HepG2 (cell line): ENCODE measurements around the gene PMVK. TPM values are rescaled to one million over a fixed set of nuclear protein-coding genes. Genes with fewer than 3 reads are reported as not detected.

Experiments used
- ATAC-seq: fragments of 200-7000 bp; cut with Tn5 transposase; 3 replicates; pipeline ENCODE4 v1.9.1; 2020; ENCODE audit warnings: mild to moderate bottlenecking, moderate library complexity
- BruUV-seq: library from RNA; stranded (reverse); fragments of 400-500 nt; replicated peaks from 2 replicates; lab custom pipeline; 2021; lab: Mats Ljungman, UMichigan
- CTCF ChIA-PET: fragments of 300-600 bp; formaldehyde crosslinking; extraction: SDS; loops from one replicate; lab custom pipeline; 2021; ENCODE audit warnings: low total read pairs, inconsistent platforms, low intra/inter-chr PET ratio; lab: Yijun Ruan, JAX
- POLR2A ChIA-PET: fragments of 350-600 bp; sonication (Branson Sonifier 250); formaldehyde crosslinking; loops from one replicate; lab custom pipeline; 2020; ENCODE audit warnings: antibody characterized with exemption, inconsistent platforms; lab: Yijun Ruan, JAX
- DNase-seq: peaks from one replicate; pipeline ENCODE4 v3.0.0-alpha.2; 2015; ENCODE audit warnings: low spot score
- FAIRE-seq: peaks from 3 replicates; lab custom pipeline; 2011; peaks lifted over from hg19 to GRCh38; lab: Jason Lieb, UNC
- H2AFZ ChIP-seq: one replicate; pipeline ENCODE4 v1.6.1; 2011; ENCODE audit warnings: low read length, inconsistent platforms
- H3K27ac ChIP-seq: fragments of 300-600 bp; 3 replicates; pipeline ENCODE4 v1.8.0; 2011; ENCODE audit warnings: mixed run types, mild to moderate bottlenecking, mixed read lengths, low read length, inconsistent platforms; ENCODE audit not compliant: insufficient read depth; ENCODE audit errors: extremely low read length
- H3K27me3 ChIP-seq, 2 experiments: fragments of 200-600 bp in 1 of 2; 2 replicates in 1 of 2; 3 replicates in 1 of 2; pipeline versions ENCODE4 v1.6.0 to v1.8.0; 2011; ENCODE audit warnings: low read length in 2 of 2, mild to moderate bottlenecking in 2 of 2, moderate library complexity in 2 of 2, inconsistent platforms in 1 of 2; ENCODE audit not compliant: insufficient read depth in 2 of 2, control insufficient read depth in 1 of 2
- H3K36me3 ChIP-seq, 2 experiments: fragments of 200-600 bp in 1 of 2; replicated peaks in 1 of 2; 2 replicates in 1 of 2; 3 replicates in 1 of 2; pipeline versions ENCODE4 v1.5.1 to v1.8.0; 2011; ENCODE audit warnings: low read length in 2 of 2, inconsistent platforms in 1 of 2; ENCODE audit not compliant: insufficient read depth in 2 of 2, control insufficient read depth in 1 of 2
- H3K4me1 ChIP-seq: 2 replicates; pipeline ENCODE4 v1.5.1; 2012; ENCODE audit warnings: low read length, inconsistent platforms; ENCODE audit not compliant: insufficient read depth
- H3K4me2 ChIP-seq: 2 replicates; pipeline ENCODE4 v1.6.0; 2011; ENCODE audit warnings: low read depth, low read length, inconsistent platforms
- H3K4me3 ChIP-seq, 3 experiments: fragments of 200-600 bp in 1 of 3; sonication (generic), shearing (Covaris generic) in 1 of 3; replicated peaks in 1 of 3; 2 replicates each; pipeline ENCODE4 v1.5.1; 2011 to 2016; ENCODE audit warnings: low read length in 3 of 3, inconsistent platforms in 2 of 3, low read depth in 2 of 3, mild to moderate bottlenecking in 2 of 3, control low read depth in 1 of 3, mixed read lengths in 1 of 3; ENCODE audit not compliant: insufficient read depth in 1 of 3
- H3K79me2 ChIP-seq: one replicate; pipeline ENCODE4 v1.6.1; 2011; ENCODE audit warnings: low read length, inconsistent platforms; ENCODE audit not compliant: insufficient read depth
- H3K9ac ChIP-seq: 2 replicates; pipeline ENCODE4 v1.6.0; 2011; ENCODE audit warnings: mild to moderate bottlenecking, low read depth, low read length, inconsistent platforms; ENCODE audit not compliant: insufficient read depth
- H3K9me3 ChIP-seq: 2 replicates; pipeline ENCODE4 v1.5.1; 2012; ENCODE audit warnings: mild to moderate bottlenecking, low read length
- H4K20me1 ChIP-seq: 2 replicates; pipeline ENCODE4 v1.6.0; 2011; ENCODE audit warnings: inconsistent platforms, mild to moderate bottlenecking, low read length, moderate library complexity; ENCODE audit not compliant: insufficient read depth
- ATAD3A ChIP-seq: sonication (generic); formaldehyde crosslinking; IDR thresholded peaks from 2 replicates; pipeline ENCODE4 v1.4.0; 2020; ENCODE audit warnings: missing genetic modification reagents
- CENPX ChIP-seq: sonication (generic); formaldehyde crosslinking; IDR thresholded peaks from 2 replicates; pipeline ENCODE4 v1.9.0; 2021; ENCODE audit warnings: mild to moderate bottlenecking, missing genetic modification reagents, moderate library complexity
- E2F5 ChIP-seq: sonication (generic); formaldehyde crosslinking; conservative IDR thresholded peaks from 2 replicates; pipeline ENCODE4 v1.4.0; 2020; ENCODE audit warnings: missing genetic modification reagents
- EED ChIP-seq: sonication (generic); formaldehyde crosslinking; IDR thresholded peaks from 2 replicates; pipeline ENCODE4 v1.5.0; 2020; ENCODE audit warnings: mild to moderate bottlenecking, missing genetic modification reagents
- GLI4 ChIP-seq: sonication (generic); formaldehyde crosslinking; IDR thresholded peaks from 2 replicates; pipeline ENCODE4 v1.5.1; 2020; ENCODE audit warnings: missing genetic modification reagents, mild to moderate bottlenecking, moderate library complexity, borderline replicate concordance
- HES4 ChIP-seq: sonication (generic); formaldehyde crosslinking; IDR thresholded peaks from 2 replicates; pipeline ENCODE4 v1.9.0; 2021; ENCODE audit warnings: mild to moderate bottlenecking, missing genetic modification reagents, borderline replicate concordance
- HMGXB4 ChIP-seq, 2 experiments: sonication (generic) in 1 of 2; formaldehyde crosslinking in 1 of 2; IDR thresholded peaks; 2 replicates each; pipeline versions ENCODE4 v1.4.0 to v1.6.1; 2018 to 2020; ENCODE audit warnings: missing genetic modification reagents in 2 of 2, borderline replicate concordance in 1 of 2, low read depth in 1 of 2, mild to moderate bottlenecking in 1 of 2, missing biosample characterization in 1 of 2
- KLF15 ChIP-seq: sonication (generic); formaldehyde crosslinking; IDR thresholded peaks from 2 replicates; pipeline ENCODE4 v1.8.1; 2023; ENCODE audit warnings: borderline replicate concordance, mild to moderate bottlenecking, inconsistent platforms, missing genetic modification reagents, mixed read lengths
- MAZ ChIP-seq, 2 experiments: sonication (generic) in 1 of 2; formaldehyde crosslinking in 1 of 2; IDR thresholded peaks; 2 replicates each; pipeline versions ENCODE4 v1.5.0 to v1.6.1; 2012 to 2020; ENCODE audit warnings: low read depth in 2 of 2, mild to moderate bottlenecking in 2 of 2, borderline replicate concordance in 1 of 2, improper control_type of control experiment in 1 of 2, low read length in 1 of 2, missing genetic modification reagents in 1 of 2, moderate library complexity in 1 of 2
- NBN ChIP-seq: fragments of 450-650 bp; conservative IDR thresholded peaks from 2 replicates; pipeline ENCODE4 v1.6.1; 2017
- NFKBIZ ChIP-seq: IDR thresholded peaks from 2 replicates; pipeline ENCODE4 v1.6.1; 2018; ENCODE audit warnings: missing genetic modification reagents, missing compliant biosample characterization
- TAF1 ChIP-seq: sonication (generic); formaldehyde crosslinking; IDR thresholded peaks from 2 replicates; pipeline ENCODE4 v1.4.0; 2020; ENCODE audit warnings: missing genetic modification reagents
- YY1 ChIP-seq: IDR thresholded peaks from 2 replicates; pipeline ENCODE4 v1.6.1; 2011; ENCODE audit warnings: low read length, low read depth, moderate library complexity, mild to moderate bottlenecking; ENCODE audit not compliant: insufficient read depth, insufficient replicate concordance
- ZBTB21 ChIP-seq: sonication (generic); formaldehyde crosslinking; IDR thresholded peaks from 2 replicates; pipeline ENCODE4 v1.4.0; 2020; ENCODE audit warnings: missing genetic modification reagents
- ZBTB7B ChIP-seq: sonication (generic); formaldehyde crosslinking; IDR thresholded peaks from 2 replicates; pipeline ENCODE4 v1.4.0; 2020; ENCODE audit warnings: missing genetic modification reagents
- ZNF136 ChIP-seq: sonication (generic); formaldehyde crosslinking; IDR thresholded peaks from 2 replicates; pipeline ENCODE4 v1.8.1; 2022; ENCODE audit warnings: low read depth, mild to moderate bottlenecking, moderate library complexity, missing genetic modification reagents
- ZNF367 ChIP-seq: sonication (generic); formaldehyde crosslinking; IDR thresholded peaks from 2 replicates; pipeline ENCODE4 v1.4.0; 2020; ENCODE audit warnings: missing genetic modification reagents, borderline replicate concordance
- ZNF598 ChIP-seq: sonication (generic); formaldehyde crosslinking; IDR thresholded peaks from 2 replicates; pipeline ENCODE4 v1.5.1; 2020; ENCODE audit warnings: mild to moderate bottlenecking, missing genetic modification reagents, borderline replicate concordance
- WGBS: methylation state at CpG from one replicate; pipeline ENCODE4 v1.1.6; 2017; ENCODE audit warnings: low lambda C conversion rate; 5-methylcytosine and 5-hydroxymethylcytosine counted together
- in situ Hi-C: cut with HindIII; loops from 2 replicates; pipeline ENCODE4 v1.10.0; 2017; ENCODE audit warnings: low pct_unique_long_range_greater_than_20kb; ENCODE audit not compliant: extremely low pct_ligation_motif_present
- intact Hi-C: fragments of 100-400 bp; cut with micrococcal nuclease; formaldehyde crosslinking; loops from one replicate; pipeline ENCODE4 v1.10.0; 2022; ENCODE audit not compliant: unreplicated experiment
- polyA plus RNA-seq, 8 experiments: library from polyadenylated mRNA; depleted of rRNA in 3 of 8; stranded (reverse) in 7 of 8; unstranded in 1 of 8; fragments of >200 nt; fragmentation: Illumina TruSeq in 4 of 8; extraction: Trizol in 4 of 8; gene quantifications; 2 replicates each; pipeline versions ENCODE4 v1.2.1 to v1.2.3, GENCODE V29; 2011 to 2016; ENCODE audit warnings: low read depth in 4 of 8, missing spikeins in 1 of 8, mixed read lengths in 1 of 8; ENCODE audit not compliant: insufficient read depth in 1 of 8
- total RNA-seq, 5 experiments: library from RNA; depleted of rRNA; stranded (reverse); fragments of >200 nt; fragmentation: Illumina TruSeq; extraction: Trizol; gene quantifications; 2 replicates each; pipeline ENCODE4 v1.2.3, GENCODE V29; 2016; ENCODE audit warnings: low read depth in 1 of 5
- TF ChIP-seq, protein P1 (sequence below): sonication (generic); formaldehyde crosslinking; conservative IDR thresholded peaks from 2 replicates; pipeline ENCODE4 v1.4.0; 2020; ENCODE audit warnings: missing genetic modification reagents

The PMVK gene
- total and polyA plus RNA-seq, 2 of the 13 experiments (the other 11 are each of a cell fraction or from before 2014, with no cell fraction given) = 3.9 to 12.6 TPM

- TF ChIP-seq HMGXB4 (CRISPR knock-in tag; IDR thresholded peaks at IDR 0.05; ENCODE audit: borderline replicate concordance in 1 of 2, low read depth in 1 of 2) (no peak), ZNF598 (CRISPR knock-in tag) (no peak), EED (CRISPR knock-in tag) (no peak), KLF15 (CRISPR knock-in tag) (no peak), ZNF136 (no peak), MAZ (IDR thresholded peaks at IDR 0.05; ENCODE audit: borderline replicate concordance, low read depth, low read length) (no peak), MAZ (CRISPR knock-in tag; IDR thresholded peaks at IDR 0.05; ENCODE audit: low read depth) (no peak)
Observed at GRCh38 chr1:154888757-154889156, 47.8 kb downstream of the PMVK start (continued).

- H2AFZ ChIP-seq = no peak overlapping the region
- H3K9ac ChIP-seq = no peak overlapping the region
- no peak for DNase-seq
- ChIA-PET POLR2A (no interaction called here), CTCF (no interaction called here)
- no peak overlapping the region for H3K4me3 ChIP-seq
- BruUV-seq = no TSS peak
- peaks cover 33% of the 10 kb centered on the region for H3K4me1 ChIP-seq
- TF ChIP-seq GLI4 (CRISPR knock-in tag) = no peak
- TF ChIP-seq TAF1 (CRISPR knock-in tag) = no peak
- TF ChIP-seq NBN = no peak
- no peak for TF ChIP-seq E2F5 (CRISPR knock-in tag)
- no peak for TF ChIP-seq NFKBIZ (CRISPR knock-in tag)
- TF ChIP-seq CENPX (CRISPR knock-in tag) = no peak
- no peak for TF ChIP-seq YY1
- no peak for TF ChIP-seq ZBTB21 (CRISPR knock-in tag)
- TF ChIP-seq, protein P1, sequence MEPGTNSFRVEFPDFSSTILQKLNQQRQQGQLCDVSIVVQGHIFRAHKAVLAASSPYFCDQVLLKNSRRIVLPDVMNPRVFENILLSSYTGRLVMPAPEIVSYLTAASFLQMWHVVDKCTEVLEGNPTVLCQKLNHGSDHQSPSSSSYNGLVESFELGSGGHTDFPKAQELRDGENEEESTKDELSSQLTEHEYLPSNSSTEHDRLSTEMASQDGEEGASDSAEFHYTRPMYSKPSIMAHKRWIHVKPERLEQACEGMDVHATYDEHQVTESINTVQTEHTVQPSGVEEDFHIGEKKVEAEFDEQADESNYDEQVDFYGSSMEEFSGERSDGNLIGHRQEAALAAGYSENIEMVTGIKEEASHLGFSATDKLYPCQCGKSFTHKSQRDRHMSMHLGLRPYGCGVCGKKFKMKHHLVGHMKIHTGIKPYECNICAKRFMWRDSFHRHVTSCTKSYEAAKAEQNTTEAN (CRISPR knock-in tag) = no peak
- TF ChIP-seq ZBTB7B (CRISPR knock-in tag) = no peak
- no peak for TF ChIP-seq ZNF367 (CRISPR knock-in tag)
- TF ChIP-seq HES4 (CRISPR knock-in tag) = no peak
- no peak for TF ChIP-seq ATAD3A (CRISPR knock-in tag)
- intact Hi-C loops (no loop called here), in situ Hi-C loops (no loop called here)
- H3K4me2 ChIP-seq = no peak overlapping the region
- H3K27ac ChIP-seq = no peak overlapping the region
- H3K79me2 ChIP-seq = no peaks in the 10 kb centered on the region
- no peaks in the 10 kb centered on the region for H3K36me3 ChIP-seq
- no peak for FAIRE-seq
- peaks cover 0 to 16% of the 10 kb centered on the region in 2 experiments; a peak in 4 of 5 replicates for H3K27me3 ChIP-seq
- WGBS = 38% methylated on average over 5 of the region's 5 CpGs
- H3K9me3 ChIP-seq = no peaks in the 10 kb centered on the region
- no peak for ATAC-seq
- no peaks in the 10 kb centered on the region for H4K20me1 ChIP-seq
Observed at GRCh38 chr1:154886281-154887015, 50.1 kb downstream of the PMVK start.
